ENCODE results near the gene MTCH1.

Gene MTCH1

DNA sequence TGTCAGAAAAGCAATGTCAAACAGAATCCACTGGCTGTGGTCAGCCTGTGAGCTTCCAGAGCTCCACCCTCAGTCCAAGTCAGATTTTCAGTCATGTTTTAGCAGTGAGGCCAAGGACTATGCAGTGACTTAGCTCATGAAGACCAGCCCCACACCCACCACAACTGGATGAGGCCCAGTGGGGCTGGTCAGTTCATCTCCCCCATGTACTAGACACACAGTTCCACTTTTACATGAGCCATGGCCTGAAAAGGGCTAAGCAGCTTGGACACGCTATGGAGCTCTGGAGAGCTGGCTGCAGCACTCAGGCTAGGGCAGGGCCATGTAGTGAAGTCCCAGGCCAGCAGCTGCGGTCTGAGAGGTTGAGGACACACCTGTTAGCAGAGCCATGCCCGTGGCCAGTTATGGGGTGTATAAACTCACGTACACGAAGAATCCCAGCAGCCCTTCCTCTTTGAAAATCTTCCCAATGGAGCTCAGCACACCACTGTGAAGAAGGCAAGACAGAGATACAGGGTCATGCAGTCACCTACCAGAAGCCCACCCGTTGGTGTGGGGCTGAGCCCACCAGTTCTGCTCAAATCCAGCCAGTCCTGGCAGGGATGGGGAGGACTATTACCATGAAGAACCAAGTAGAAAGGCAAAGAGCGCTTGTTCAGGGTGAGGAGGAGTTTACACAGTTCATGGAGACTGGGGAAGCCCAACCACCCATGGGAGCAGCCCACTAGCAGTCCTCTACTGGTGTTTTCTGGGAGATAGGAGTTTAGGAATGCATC is 10.6 kb downstream of the MTCH1 start:
- peaks cover 15% of the 10 kb centered on the region for H3K4me1 Mint-ChIP-seq (ENCODE audit: low read depth)
- H3K27me3 Mint-ChIP-seq (ENCODE audit: low read depth): no peaks in the 10 kb centered on the region
- no peak for DNase-seq (ENCODE audit: low spot score)
- peaks cover 77% of the 10 kb centered on the region for H3K36me3 Mint-ChIP-seq (ENCODE audit: low read depth)
- H3K4me3 Mint-ChIP-seq: no peak overlapping the region
- no peaks in the 10 kb centered on the region for H3K9me3 Mint-ChIP-seq
- H3K27ac Mint-ChIP-seq: no peak overlapping the region

DNA sequence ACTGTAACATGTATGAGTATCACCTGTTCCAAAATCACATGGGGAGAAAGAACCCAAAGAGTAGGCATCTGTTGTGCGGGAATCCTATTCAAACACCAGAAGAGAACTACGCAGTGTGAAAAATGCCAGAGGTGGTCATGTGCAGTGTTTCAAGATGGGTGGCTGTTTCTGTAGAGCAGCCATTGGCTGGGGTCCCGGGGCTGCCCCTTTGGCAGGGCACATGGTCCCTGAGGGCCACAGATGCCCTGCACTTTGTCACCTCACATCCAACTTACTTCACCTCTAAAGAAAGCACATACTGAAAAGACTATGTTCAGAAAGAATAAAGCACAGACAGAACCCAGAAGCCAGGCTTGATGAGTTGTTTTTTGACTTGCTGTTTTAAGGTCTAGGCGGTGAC is 12.3 kb downstream of the MTCH1 start:
- no peaks in the 10 kb centered on the region for H3K9me3 Mint-ChIP-seq
- peaks cover 83% of the 10 kb centered on the region for H3K36me3 Mint-ChIP-seq (ENCODE audit: low read depth)
- no peaks in the 10 kb centered on the region for H3K27me3 Mint-ChIP-seq (ENCODE audit: low read depth)
- no peak overlapping the region for H3K4me3 Mint-ChIP-seq
- peaks cover 2% of the 10 kb centered on the region for H3K4me1 Mint-ChIP-seq (ENCODE audit: low read depth)
- no peak overlapping the region for H3K27ac Mint-ChIP-seq
- no peak for DNase-seq (ENCODE audit: low spot score)

GRCh38 chr6:36973190-36973589 is 12.8 kb downstream of the MTCH1 start:
- H3K4me3 Mint-ChIP-seq: no peak overlapping the region
- no peak overlapping the region for H3K27ac Mint-ChIP-seq
- H3K9me3 Mint-ChIP-seq: no peaks in the 10 kb centered on the region
- peaks cover 83% of the 10 kb centered on the region for H3K36me3 Mint-ChIP-seq (ENCODE audit: low read depth)
- H3K27me3 Mint-ChIP-seq (ENCODE audit: low read depth): no peaks in the 10 kb centered on the region
- H3K4me1 Mint-ChIP-seq (ENCODE audit: low read depth): peaks cover 2% of the 10 kb centered on the region
- DNase-seq (ENCODE audit: low spot score): no peak

DNA sequence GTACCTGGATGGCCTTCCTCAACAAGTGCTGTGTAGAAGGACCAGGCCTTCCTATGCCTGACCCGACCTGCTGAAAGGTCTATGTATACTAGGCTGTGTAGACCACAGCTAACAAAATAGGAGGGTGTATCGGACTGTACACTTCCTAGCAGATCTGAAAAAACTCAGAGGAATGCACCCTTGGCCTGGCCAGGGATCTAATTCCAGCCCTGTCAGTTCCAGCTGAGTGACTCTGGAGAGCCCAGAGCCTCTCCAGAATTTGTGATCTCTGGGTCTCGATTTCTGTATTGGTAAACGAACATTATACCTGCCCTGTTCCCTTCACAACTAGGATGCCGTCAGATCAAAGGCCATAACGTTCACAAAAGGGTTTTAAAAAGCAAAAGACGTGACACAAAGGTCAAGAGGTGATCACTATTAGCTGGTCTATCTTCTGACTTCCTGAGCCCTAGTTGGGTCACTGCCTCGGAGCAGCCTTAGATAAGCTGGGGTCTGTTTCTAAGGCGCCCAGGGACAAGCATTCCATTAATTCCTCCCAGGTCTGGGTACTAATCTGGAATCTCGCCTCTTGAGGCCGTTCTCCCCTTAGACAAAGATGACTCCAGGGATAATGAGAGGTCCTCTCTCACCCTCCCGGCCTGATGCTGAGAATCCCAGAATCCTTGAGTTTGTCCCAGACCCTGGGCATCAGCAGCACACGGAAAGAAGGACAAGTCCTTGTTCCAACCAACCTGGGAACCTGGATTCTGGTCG is 13.9 kb downstream of the MTCH1 start:
- H3K36me3 Mint-ChIP-seq (ENCODE audit: low read depth): peaks cover 79% of the 10 kb centered on the region
- no peaks in the 10 kb centered on the region for H3K9me3 Mint-ChIP-seq
- no peak overlapping the region for H3K27ac Mint-ChIP-seq
- no peak overlapping the region for H3K4me3 Mint-ChIP-seq
- H3K27me3 Mint-ChIP-seq (ENCODE audit: low read depth): no peaks in the 10 kb centered on the region
- DNase-seq (ENCODE audit: low spot score): no peak
- H3K4me1 Mint-ChIP-seq (ENCODE audit: low read depth): no peaks in the 10 kb centered on the region

- DNase-seq (ENCODE audit: low spot score): no peak
- H3K4me3 Mint-ChIP-seq: no peak overlapping the region
- no peaks in the 10 kb centered on the region for H3K27me3 Mint-ChIP-seq (ENCODE audit: low read depth)
- H3K27ac Mint-ChIP-seq: no peak overlapping the region
- no peaks in the 10 kb centered on the region for H3K4me1 Mint-ChIP-seq (ENCODE audit: low read depth)
- no peaks in the 10 kb centered on the region for H3K9me3 Mint-ChIP-seq
- peaks cover 72% of the 10 kb centered on the region for H3K36me3 Mint-ChIP-seq (ENCODE audit: low read depth)
These were observed 14.8 kb downstream of the MTCH1 start for GRCh38 chr6:36970892-36971842.

DNA sequence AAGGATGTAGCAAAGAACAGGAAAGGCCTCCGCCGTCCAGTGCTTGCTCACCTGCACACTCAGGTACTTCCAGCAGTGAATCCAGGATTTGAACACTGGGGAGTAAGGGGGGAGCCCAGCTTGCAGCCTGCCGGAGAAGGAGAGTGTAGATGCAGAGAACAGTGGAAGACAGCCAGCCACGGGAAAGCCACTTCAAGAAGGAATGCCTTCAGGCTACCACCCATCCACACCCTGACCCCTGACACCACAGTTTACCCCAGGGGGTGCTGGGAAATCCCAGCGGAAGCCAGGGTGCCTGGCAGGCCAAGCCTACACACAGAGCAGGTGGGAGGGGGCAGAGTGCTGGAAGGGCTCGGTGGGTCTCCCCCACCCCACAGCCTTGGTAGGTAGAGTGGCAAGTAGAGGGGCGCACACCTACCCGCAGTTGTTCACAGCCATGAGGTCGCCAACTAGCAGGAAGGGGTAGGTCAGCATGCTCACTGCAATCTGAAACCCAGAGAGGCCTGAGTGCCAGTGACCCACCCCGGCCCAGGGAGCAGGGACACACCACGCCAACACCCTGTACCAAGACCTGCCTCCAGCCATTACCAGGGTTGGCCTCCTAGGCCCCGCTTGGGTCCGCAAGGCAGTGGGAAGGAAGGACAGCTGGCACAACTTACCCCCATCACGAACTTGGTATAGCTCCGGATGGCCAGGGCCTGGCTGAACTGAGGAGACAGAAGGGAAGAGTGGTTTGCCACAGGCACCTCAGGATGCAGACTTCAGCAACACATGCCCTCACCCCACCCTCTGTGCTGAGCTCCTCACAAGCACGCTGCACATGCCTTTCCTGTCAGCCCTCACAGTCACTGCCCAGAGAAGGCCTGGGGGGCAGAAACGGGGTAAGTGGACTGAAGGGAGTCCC is 15.8 kb downstream of the MTCH1 start:
- H3K27ac Mint-ChIP-seq: no peak overlapping the region
- no peaks in the 10 kb centered on the region for H3K27me3 Mint-ChIP-seq (ENCODE audit: low read depth)
- no peak for DNase-seq (ENCODE audit: low spot score)
- no peak overlapping the region for H3K4me3 Mint-ChIP-seq
- H3K9me3 Mint-ChIP-seq: no peaks in the 10 kb centered on the region
- no peaks in the 10 kb centered on the region for H3K4me1 Mint-ChIP-seq (ENCODE audit: low read depth)
- H3K36me3 Mint-ChIP-seq (ENCODE audit: low read depth): peaks cover 66% of the 10 kb centered on the region

DNA sequence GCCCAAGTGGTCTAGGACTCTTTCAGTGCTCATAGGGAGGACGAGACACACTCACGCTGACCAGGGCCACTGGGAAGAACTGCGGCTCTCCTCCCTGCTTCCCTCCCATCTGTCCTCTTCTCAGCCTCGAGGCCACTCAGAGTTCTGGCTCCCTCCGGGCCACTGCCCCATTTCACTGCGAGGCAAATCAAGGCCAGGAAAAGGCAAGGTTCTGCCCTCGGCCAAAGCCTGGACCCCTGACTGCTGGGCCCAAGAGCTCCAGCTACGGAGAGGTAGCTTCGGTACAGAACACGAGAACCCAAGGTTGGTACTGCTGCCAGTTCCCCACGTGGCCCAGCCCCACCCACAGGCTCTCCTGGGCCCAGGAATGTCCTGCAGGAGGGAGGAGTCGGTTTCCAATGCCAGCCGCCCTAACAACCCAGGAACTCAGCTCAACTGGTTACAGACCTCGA is 16.7 kb downstream of the MTCH1 start:
- peaks cover 59% of the 10 kb centered on the region for H3K36me3 Mint-ChIP-seq (ENCODE audit: low read depth)
- H3K27me3 Mint-ChIP-seq (ENCODE audit: low read depth): no peaks in the 10 kb centered on the region
- no peak for DNase-seq (ENCODE audit: low spot score)
- no peak overlapping the region for H3K4me3 Mint-ChIP-seq
- no peak overlapping the region for H3K27ac Mint-ChIP-seq
- H3K9me3 Mint-ChIP-seq: no peaks in the 10 kb centered on the region
- peaks cover 3% of the 10 kb centered on the region for H3K4me1 Mint-ChIP-seq (ENCODE audit: low read depth)

DNA sequence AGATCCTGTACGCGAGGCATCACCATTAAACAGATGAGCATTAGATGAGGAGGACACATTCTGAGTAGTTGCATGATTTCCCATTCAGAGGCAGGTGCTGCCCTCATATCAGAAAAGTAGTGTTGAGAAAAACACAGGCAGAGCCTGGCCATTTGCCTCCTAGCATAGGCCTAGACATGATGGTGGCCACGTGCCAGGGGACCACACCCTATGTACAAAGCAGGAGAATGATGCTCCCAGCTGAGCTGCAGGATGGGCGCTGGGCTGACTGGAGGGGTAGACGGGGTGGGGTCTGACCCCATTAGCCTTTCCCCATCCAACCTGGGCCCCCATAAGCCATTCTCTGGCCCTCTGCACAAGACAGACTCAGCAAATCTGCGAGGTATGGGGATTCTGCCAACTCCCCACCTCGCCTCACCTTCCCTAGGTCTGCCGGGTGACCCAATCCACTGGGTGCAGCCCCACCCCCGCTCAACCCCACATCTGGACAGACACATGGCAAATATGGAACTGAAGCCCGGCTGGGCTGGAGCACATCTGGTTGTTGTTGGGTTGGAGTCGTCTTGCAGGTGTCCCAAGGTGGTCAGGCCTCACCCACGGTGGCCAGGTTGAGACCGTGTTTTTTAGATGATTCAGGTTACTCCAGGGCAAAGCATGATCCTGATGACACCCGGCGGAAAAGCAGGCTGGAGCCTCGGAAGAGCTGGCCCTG is 17.6 kb downstream of the MTCH1 start:
- Mint-ChIP-seq H3K27me3 (ENCODE audit: low read depth) (no peaks in the 10 kb centered on the region), H3K9me3 (no peaks in the 10 kb centered on the region), H3K27ac (no peak overlapping the region), H3K4me1 (ENCODE audit: low read depth) (peaks cover 11% of the 10 kb centered on the region), H3K36me3 (ENCODE audit: low read depth) (peaks cover 51% of the 10 kb centered on the region), H3K4me3 (no peak overlapping the region)
- DNase-seq (ENCODE audit: low spot score): no peak

DNA sequence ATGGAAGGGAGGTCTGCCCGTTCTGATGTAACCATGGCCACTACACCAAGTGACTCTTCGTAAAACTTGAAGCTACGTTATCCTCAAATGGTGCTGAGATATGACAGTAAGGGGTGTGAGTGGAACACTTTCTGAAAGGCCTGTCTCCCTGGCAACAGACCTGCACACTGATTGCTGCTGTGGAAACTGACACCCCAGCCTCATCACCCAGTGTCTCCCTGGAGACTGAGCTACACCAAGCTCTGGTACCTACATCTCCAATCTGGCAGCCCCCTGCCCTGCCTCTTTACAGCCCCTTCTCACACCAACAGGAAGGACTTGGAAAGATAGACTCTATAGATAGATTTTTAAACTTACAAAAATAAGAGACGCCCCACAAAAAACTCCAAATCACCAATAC is 18.2 kb downstream of the MTCH1 start:
- H3K4me1 Mint-ChIP-seq (ENCODE audit: low read depth): peaks cover 17% of the 10 kb centered on the region
- H3K36me3 Mint-ChIP-seq (ENCODE audit: low read depth): peaks cover 46% of the 10 kb centered on the region
- no peaks in the 10 kb centered on the region for H3K9me3 Mint-ChIP-seq
- H3K4me3 Mint-ChIP-seq: no peak overlapping the region
- no peak overlapping the region for H3K27ac Mint-ChIP-seq
- DNase-seq (ENCODE audit: low spot score): no peak
- H3K27me3 Mint-ChIP-seq (ENCODE audit: low read depth): no peaks in the 10 kb centered on the region

- Mint-ChIP-seq H3K4me3 (no peak overlapping the region), H3K27me3 (ENCODE audit: low read depth) (no peaks in the 10 kb centered on the region), H3K27ac (no peak overlapping the region), H3K9me3 (no peaks in the 10 kb centered on the region), H3K36me3 (ENCODE audit: low read depth) (peaks cover 41% of the 10 kb centered on the region), H3K4me1 (ENCODE audit: low read depth) (peaks cover 21% of the 10 kb centered on the region)
- no peak for DNase-seq (ENCODE audit: low spot score)
These were observed 18.7 kb downstream of the MTCH1 start for GRCh38 chr6:36967301-36967700.

- Mint-ChIP-seq H3K36me3 (ENCODE audit: low read depth) (peaks cover 23% of the 10 kb centered on the region), H3K9me3 (no peaks in the 10 kb centered on the region), H3K4me1 (ENCODE audit: low read depth) (peaks cover 27% of the 10 kb centered on the region), H3K27ac (peak overlapping the region; percentile 34), H3K4me3 (no peak overlapping the region), H3K27me3 (ENCODE audit: low read depth) (no peaks in the 10 kb centered on the region)
- no peak for DNase-seq (ENCODE audit: low spot score)
These were observed 21.1 kb downstream of the MTCH1 start for GRCh38 chr6:36964908-36965307.

- Mint-ChIP-seq H3K27me3 (ENCODE audit: low read depth) (no peaks in the 10 kb centered on the region), H3K4me1 (ENCODE audit: low read depth) (peaks cover 27% of the 10 kb centered on the region), H3K27ac (peak overlapping the region; percentile 34), H3K36me3 (ENCODE audit: low read depth) (peaks cover 18% of the 10 kb centered on the region), H3K9me3 (no peaks in the 10 kb centered on the region), H3K4me3 (no peak overlapping the region)
- DNase-seq (ENCODE audit: low spot score): no peak
These were observed 21.6 kb downstream of the MTCH1 start for GRCh38 chr6:36964349-36964748.
